HT1080 (cell line): ENCODE results near the gene MCRS1. TPM values are rescaled to one million over a fixed set of nuclear protein-coding genes. Genes with fewer than 3 reads are reported as not detected.
"Not testable (repeated sequence)": the region's sequence is repeated elsewhere in the genome, so short reads cannot be mapped to it uniquely, and the experiment has no call there.

ENCODE experiments used
- DNase-seq: peaks from one replicate; pipeline ENCODE4 v3.0.0-alpha.2; 2015; ENCODE audit warnings: low read depth
- polyA plus RNA-seq, 2 experiments: library from polyadenylated mRNA; depleted of rRNA; stranded (reverse); fragments of >200 nt; gene quantifications; 2 replicates each; pipeline ENCODE4 v1.2.3, GENCODE V29; 2015
- total RNA-seq: library from RNA; depleted of rRNA; stranded (reverse); fragments of >200 nt; shearing (Covaris generic); gene quantifications from 2 replicates; pipeline ENCODE4 v1.2.3, GENCODE V29; 2014; rRNA removed

MCRS1 gene
- 99.1 and 106 TPM in 2 replicates for total RNA-seq
- polyA plus RNA-seq (2015; cell fraction: cytosol; rRNA removed) = 75.3 and 78.0 TPM in 2 replicates
- 98.2 and 105 TPM in 2 replicates for polyA plus RNA-seq (2015; cell fraction: nucleus; rRNA removed)

GRCh38 chr12:49567611-49568441, at the start of gene MCRS1:
Gene MCRS1, minus strand, starts transcription at chr12:49568142. Its CDS starts 1,411 bp downstream, at chr12:49566731.
- DNase-seq = peak; percentile 80

- no peak for DNase-seq
These were observed 48.7 kb upstream of the MCRS1 start for GRCh38 chr12:49616533-49617219.

GRCh38 chr12:49615725-49616124, 47.8 kb upstream of the MCRS1 start:
- peak; percentile 73 for DNase-seq

- no peak for DNase-seq
These were observed 44.3 kb upstream of the MCRS1 start for GRCh38 chr12:49612210-49612609.

- not testable (repeated sequence) for DNase-seq
These were observed 42.8 kb upstream of the MCRS1 start for GRCh38 chr12:49610785-49611184.

GRCh38 chr12:49609875-49610154, 41.9 kb upstream of the MCRS1 start:
- DNase-seq = peak; percentile 33

- no peak for DNase-seq
These were observed 41.3 kb upstream of the MCRS1 start for GRCh38 chr12:49609059-49609874.

- DNase-seq = not testable (repeated sequence)
These were observed 37.6 kb upstream of the MCRS1 start, which contains the start of gene FAM186B for GRCh38 chr12:49605539-49605938. Gene FAM186B, minus strand, starts transcription at chr12:49605639. Its CDS starts 162 bp downstream, at chr12:49605477.

GRCh38 chr12:49604856-49605255, 36.9 kb upstream of the MCRS1 start:
- no peak for DNase-seq

GRCh38 chr12:49603721-49604120, 35.8 kb upstream of the MCRS1 start:
- DNase-seq = no peak

- DNase-seq = no peak
These were observed 32.0 kb upstream of the MCRS1 start for GRCh38 chr12:49599961-49600360.

GRCh38 chr12:49598527-49598926, 30.6 kb upstream of the MCRS1 start:
- DNase-seq = no peak

GRCh38 chr12:49588721-49589516, 21.0 kb upstream of the MCRS1 start:
- no peak for DNase-seq

- no peak for DNase-seq
These were observed 20.3 kb upstream of the MCRS1 start for GRCh38 chr12:49588281-49588680.

GRCh38 chr12:49587174-49587908, 19.4 kb upstream of the MCRS1 start:
- no peak for DNase-seq

- no peak for DNase-seq
These were observed 17.8 kb upstream of the MCRS1 start for GRCh38 chr12:49585477-49586459.

- no peak for DNase-seq
These were observed 16.6 kb upstream of the MCRS1 start for GRCh38 chr12:49584591-49584990.

- DNase-seq = peak; percentile 27
These were observed 15.6 kb upstream of the MCRS1 start for GRCh38 chr12:49583366-49584094.
